HG02759 (cell line): ENCODE results near the gene SPATA18.
"Not testable (repeated sequence)": the region's sequence is repeated elsewhere in the genome, so short reads cannot be mapped to it uniquely, and the experiment has no call there.

ENCODE experiments used
- ATAC-seq: cut with Tn5 transposase; IDR thresholded peaks from one replicate; pipeline ENCODE4 v1.9.1; 2021; ENCODE audit warnings: mild to moderate bottlenecking, moderate library complexity; ENCODE audit not compliant: unreplicated experiment

The SPATA18 gene

DNA sequence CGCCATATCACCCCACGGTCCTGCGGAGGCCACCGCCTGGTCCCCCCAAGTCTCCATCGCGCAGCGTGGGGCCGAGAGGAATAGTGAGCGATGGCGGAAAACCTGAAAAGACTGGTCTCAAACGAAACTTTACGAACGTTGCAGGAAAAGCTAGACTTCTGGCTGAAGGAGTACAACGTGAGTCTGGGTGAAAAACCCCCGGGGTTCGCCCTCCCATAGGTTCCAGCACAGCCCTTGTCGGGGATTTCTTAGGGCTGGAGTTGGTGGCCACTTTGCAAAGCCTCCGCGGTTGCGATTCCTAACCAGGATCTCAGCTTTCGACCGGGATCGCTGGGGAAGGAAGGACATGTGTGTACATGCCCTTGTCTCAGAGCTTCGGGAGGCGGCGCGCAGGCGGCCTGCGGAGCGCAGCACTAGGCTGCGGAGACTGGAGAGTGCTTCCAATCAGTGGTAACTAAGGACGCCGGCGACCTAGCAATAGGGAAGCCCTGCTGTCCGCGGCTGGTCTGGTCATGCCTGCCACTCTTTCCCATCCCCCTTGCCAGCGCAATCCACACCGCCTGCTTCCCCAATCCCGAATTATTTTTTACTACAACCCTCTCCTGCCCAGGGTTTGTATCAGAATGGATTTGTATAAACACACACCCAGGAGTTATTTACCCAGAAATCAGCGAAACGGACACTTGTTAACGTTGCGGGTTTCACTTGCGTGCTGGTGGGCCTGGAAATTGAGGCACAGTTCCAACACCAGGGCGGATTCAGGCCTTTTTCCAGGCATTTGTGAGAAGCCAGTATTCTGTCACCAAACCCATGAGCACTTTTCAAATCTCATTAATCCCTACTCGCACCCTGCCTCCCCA is 741 bp downstream of the SPATA18 start:
- ATAC-seq, result peak; percentile 62

- ATAC-seq, result peak; percentile 50
Measured at GRCh38 chr4:52052475-52052780, 1.3 kb downstream of the SPATA18 start.

DNA sequence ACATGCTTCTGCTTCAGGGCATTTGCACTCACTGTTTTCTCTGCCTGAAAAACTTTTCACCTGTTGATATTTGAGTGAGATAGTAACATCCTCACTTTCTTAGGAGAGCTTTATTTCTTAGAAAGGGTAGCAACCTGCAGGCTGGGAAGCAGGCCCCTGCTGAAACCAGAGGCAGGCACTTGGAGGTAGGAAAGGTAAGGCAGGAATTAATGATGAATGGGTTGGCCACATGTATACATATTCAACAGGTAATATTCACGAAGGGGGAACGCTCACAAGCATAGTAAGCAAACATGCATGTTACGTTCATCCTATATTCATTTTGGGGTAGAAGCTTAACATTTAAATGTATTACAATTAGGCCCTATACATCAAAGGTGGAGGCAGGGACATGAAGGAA is 3.1 kb downstream of the SPATA18 start:
- no peak for ATAC-seq

DNA sequence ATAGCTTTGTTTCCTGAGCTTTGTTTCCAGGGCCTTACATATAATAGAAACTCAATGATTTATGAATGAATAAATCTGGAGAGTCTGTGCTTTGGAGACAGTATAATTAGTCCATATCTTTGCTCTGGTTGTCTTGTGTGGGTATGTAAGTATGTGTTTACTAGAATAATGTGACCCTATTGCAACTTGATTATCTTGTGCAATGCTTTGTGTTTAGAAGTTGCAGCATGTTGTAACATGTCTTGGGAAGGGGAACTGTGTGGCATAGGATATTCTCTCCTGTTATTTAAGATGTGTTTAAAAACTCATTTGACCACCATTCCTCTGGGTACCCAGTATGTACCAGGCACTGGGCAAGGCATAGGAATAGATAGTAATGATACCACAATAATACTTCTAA is 6.1 kb downstream of the SPATA18 start:
- no peak for ATAC-seq

GRCh38 chr4:52058275-52058674 is 7.2 kb downstream of the SPATA18 start:
- ATAC-seq, result no peak

- no peak for ATAC-seq
Measured at GRCh38 chr4:52059372-52059771, 8.3 kb downstream of the SPATA18 start.

DNA sequence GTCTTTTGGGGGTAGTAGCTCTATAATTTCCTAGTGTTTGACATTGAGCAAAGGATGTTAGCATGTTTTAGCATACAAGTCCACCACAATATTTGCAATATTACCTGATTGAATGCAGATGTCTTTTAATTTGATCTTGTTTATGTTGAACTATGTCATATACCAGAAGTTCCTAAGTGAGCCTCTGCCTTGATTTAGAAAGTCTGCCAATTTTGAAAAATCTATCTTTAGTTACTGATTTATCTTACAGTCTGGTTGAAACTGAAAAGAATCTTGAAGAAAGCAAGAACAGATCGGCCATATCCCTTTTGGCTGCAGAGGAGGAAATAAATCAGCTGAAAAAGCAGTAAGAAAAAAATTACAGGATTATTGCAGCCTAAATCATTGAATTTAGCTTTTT is 18.5 kb downstream of the SPATA18 start:
- ATAC-seq, result no peak

GRCh38 chr4:52071791-52072546 is 20.9 kb downstream of the SPATA18 start:
- ATAC-seq, result no peak

DNA sequence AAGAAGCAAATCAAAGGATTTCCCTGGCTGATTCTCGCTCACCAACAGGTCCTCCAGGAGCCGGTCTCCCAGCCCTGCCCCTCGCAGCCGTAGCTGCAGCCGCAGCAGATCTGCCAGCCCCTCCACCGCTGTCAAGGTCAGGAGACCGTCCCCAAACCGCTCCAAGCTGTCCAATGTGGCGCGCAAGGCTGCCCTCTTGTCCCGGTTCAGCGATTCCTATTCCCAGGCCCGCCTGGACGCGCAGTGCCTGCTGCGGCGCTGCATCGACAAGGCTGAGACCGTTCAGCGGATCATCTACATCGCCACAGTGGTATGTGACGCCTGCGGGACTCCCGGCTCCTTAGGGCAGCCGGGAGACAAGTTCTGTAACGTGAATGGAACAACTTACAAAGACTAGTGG is 25.6 kb downstream of the SPATA18 start:
- ATAC-seq, result no peak

DNA sequence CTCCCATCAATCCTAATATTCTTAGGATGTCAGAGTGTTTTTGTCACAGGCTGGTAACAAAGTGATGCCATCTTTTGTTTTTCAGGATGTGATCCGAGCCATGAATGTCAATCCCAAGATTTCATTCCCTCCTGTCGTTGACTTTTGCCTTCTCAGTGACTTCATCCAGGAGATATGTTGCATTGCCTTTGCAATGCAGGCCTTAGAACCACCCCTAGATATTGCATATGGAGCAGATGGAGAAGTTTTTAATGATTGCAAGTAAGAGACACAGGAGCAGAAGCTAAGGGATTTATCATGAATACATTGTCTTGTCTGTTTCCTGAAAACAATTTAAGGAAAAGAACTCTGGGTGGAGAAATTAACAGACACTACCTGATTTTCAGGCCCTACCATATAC is 28.6 kb downstream of the SPATA18 start:
- no peak for ATAC-seq

- ATAC-seq, result no peak
Measured at GRCh38 chr4:52081216-52081615, 30.1 kb downstream of the SPATA18 start.

GRCh38 chr4:52086425-52086824 is 35.3 kb downstream of the SPATA18 start:
- ATAC-seq, result not testable (repeated sequence)

DNA sequence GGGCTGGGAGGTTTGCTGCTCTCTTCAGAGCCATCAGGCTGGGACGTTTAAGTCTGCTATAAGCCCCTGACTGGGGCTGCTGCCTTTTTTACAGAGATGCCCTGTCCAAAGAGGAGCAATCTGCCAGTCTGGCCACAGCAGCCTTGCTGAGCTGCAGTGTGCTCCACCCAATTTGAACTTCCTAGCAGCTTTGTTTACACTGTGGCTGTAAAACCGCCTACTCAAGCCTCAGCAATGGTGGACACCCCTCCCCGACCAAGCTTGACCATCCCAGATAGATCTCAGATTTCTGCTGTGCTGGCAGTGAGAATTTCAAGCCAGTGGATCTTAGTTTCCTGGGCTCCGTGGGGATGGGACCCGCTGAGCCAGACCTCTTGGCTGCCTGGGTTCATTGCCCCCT is 40.7 kb downstream of the SPATA18 start:
- ATAC-seq, result no peak

DNA sequence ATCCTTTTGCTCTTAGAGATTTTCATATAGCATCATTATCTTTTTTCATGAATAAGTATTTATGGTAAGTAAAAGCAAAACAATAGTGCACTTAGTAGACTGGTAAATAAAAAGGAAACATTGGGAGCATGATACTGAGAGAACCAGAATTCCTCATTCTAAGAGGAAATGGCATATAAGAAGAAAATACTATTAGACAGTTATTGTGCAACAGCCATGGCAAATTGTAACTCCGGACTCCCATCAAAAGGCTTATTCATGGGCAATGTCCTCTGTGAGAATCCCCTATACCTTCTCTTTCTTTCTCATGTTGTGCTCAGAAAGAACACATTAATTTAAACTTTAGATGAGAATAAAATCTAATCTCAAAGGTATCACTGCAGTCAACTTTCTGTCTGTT is 42.4 kb downstream of the SPATA18 start:
- no peak for ATAC-seq

GRCh38 chr4:52094376-52095145 is 43.5 kb downstream of the SPATA18 start:
- no peak for ATAC-seq

DNA sequence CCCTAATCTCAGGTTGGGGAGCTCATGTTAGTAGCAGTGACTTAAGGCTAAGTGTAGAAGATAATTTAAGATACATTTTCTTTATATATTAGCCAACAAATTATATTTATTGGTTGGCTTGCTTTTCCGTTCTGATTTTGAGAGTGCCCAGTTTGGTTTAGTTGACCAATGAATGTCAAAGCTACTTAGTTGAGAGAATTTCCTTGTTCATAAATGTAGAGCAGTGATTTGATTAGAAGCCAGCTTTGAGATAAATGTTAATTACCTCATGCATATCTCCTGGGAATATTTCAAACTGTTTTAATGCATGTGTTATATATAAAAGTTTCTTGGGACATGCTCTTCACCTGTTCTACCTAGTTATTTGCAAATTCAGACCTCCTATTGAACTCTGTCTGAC is 44.3 kb downstream of the SPATA18 start:
- ATAC-seq, result no peak

- no peak for ATAC-seq
Measured at GRCh38 chr4:52096048-52096447, 44.9 kb downstream of the SPATA18 start.

DNA sequence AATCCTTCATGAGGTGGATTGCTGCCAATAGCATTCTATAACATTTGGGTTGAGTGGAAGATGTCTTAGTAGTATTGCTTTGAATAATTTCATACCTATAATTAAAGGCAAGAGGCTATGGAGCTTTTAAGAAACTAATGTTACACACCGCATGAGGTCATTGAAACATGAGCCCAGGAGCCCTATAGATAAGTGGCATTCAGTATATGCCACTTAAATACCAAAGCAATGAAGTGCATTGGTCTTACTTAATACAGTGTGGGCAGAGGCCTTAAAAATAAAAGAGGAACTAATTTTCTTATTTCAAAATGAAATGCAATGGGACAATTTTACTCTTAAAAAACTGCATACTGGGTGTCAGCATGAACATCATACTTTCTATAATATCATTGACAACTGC is 47.5 kb downstream of the SPATA18 start:
- no peak for ATAC-seq

GRCh38 chr4:52099860-52100461 is 48.9 kb downstream of the SPATA18 start:
- ATAC-seq, result peak; percentile 68

- no peak for ATAC-seq
Measured at GRCh38 chr4:52102587-52102986, 51.5 kb downstream of the SPATA18 start.

- no peak for ATAC-seq
Measured at GRCh38 chr4:52103319-52103718, 52.2 kb downstream of the SPATA18 start.
